SK-N-MC (cell line): ENCODE measurements around the gene LVRN.

ENCODE experiments used
- DNase-seq: peaks from one replicate; pipeline ENCODE4 v3.0.0-alpha.2; 2011; ENCODE audit warnings: low read depth, low spot score
- H3K27ac ChIP-seq: fragments of 200-600 bp; sonication (generic); 2 replicates; pipeline ENCODE4 v1.5.1; 2016; ENCODE audit warnings: mixed run types
- H3K36me3 ChIP-seq: fragments of 200-600 bp; sonication (generic); 2 replicates; pipeline ENCODE4 v1.6.1; 2017; ENCODE audit warnings: antibody characterized with exemption, low read length, mixed read lengths; ENCODE audit not compliant: insufficient read depth
- H3K4me3 ChIP-seq: fragments of 200-600 bp; sonication (generic); 2 replicates; pipeline ENCODE4 v1.5.1; 2016
- H3K9ac ChIP-seq: fragments of 200-600 bp; sonication (generic); 2 replicates; pipeline ENCODE4 v1.8.0; 2017; ENCODE audit warnings: mixed run types, mixed read lengths; ENCODE audit not compliant: insufficient read length
- H3K9me3 ChIP-seq: fragments of 200-600 bp; sonication (generic); 2 replicates; pipeline ENCODE4 v1.6.1; 2017; ENCODE audit warnings: low read depth, mild to moderate bottlenecking, antibody characterized with exemption, low read length, moderate library complexity, mixed read lengths
- EZH2 ChIP-seq: fragments of 200-600 bp; sonication (generic); IDR thresholded peaks from one replicate; pipeline ENCODE4 v1.6.1; 2017; ENCODE audit warnings: antibody characterized with exemption
- FOXP2 ChIP-seq: optimal IDR thresholded peaks from 2 replicates; pipeline ENCODE3; 2011; ENCODE audit warnings: mild to moderate bottlenecking, moderate library complexity; ENCODE audit not compliant: insufficient read depth; ENCODE audit errors: extremely low read length, control extremely low read depth
- POLR2AphosphoS5 ChIP-seq: IDR thresholded peaks from 2 replicates; pipeline ENCODE4 v1.6.1; 2012; ENCODE audit warnings: mild to moderate bottlenecking, low read depth, low read length, borderline replicate concordance

The LVRN gene

DNA sequence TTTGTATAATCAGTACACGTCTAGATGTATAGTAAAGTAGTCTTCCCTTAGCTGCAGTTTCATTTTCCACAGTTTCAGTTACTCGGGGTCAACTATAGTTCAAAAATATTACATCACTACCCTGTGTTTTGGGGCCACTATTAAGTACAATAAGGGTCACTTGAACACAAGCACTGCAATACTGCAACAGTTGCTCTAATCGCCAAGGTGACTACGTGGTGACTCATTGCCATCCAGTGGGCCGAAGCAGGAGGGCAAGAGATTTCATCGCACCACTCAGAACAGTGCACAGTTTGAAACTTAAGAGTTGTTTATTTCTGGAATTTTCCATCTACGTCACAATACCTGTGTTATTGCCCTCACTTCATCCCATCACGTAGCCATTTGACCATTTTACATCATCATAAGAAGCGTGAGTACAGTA, 69.8 kb downstream of the LVRN start, which contains the start of gene ARL14EPL:
Gene ARL14EPL, plus strand, starts transcription at position 379 of the 424 bp plus-strand sequence. CDS start 18,994 bp downstream, outside the sequence.
- no peak for DNase-seq
- Histone ChIP-seq H3K27ac (no peak within 1 kb of the TSS), H3K9me3 (no peaks in the 10 kb centered on the region), H3K9ac (no peak within 1 kb of the TSS), H3K4me3 (no peak within 1 kb of the TSS), H3K36me3 (no peaks in the 10 kb centered on the region)
- TF ChIP-seq POLR2AphosphoS5 (no peak), EZH2 (no peak), FOXP2 (no peak)

DNA sequence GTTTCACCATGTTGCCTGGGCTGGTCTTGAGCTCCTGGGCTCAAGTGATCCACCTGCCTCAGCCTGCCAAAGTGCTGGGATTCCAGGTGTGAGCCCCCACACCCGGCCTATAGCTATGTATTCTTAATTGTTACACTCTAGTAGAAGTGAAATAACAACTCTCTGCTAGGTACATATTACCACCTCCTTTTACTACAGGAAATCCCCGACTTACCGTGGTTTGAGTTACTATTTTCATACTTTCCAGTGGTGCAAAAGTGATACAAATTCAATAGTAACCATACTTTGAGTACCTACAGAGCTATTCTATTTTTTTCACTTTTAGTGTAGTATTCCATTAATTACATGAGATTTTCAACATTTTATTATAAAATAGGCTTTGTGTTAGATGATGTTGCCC, 70.7 kb downstream of the LVRN start:
- H3K9me3 ChIP-seq, result no peaks in the 10 kb centered on the region
- no peak overlapping the region for H3K27ac ChIP-seq
- DNase-seq, result no peak
- H3K9ac ChIP-seq, result no peak overlapping the region
- TF ChIP-seq POLR2AphosphoS5 (no peak), EZH2 (no peak), FOXP2 (no peak)
- H3K4me3 ChIP-seq, result no peak overlapping the region
- no peaks in the 10 kb centered on the region for H3K36me3 ChIP-seq

DNA sequence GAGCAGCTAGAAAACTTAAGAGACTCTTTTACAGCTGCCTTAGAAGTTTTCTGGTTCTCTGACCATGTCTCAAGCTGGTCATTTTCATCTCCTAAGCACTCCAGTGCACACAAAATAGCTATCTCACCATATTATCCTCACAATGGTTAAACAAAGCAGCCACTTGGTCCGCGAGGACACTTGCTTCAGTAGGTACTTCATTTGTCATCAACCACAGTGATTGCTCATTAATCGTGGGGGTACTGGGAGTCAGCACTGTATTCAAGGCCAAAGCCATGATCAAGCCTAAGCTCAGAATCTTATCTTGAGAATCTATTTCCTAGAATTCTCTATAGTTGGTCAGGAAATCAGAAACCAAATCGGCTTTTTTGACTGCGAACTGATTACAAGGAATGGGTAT, 72.8 kb downstream of the LVRN start:
- Histone ChIP-seq H3K9me3 (no peaks in the 10 kb centered on the region), H3K9ac (no peak overlapping the region), H3K4me3 (no peak overlapping the region), H3K27ac (no peak overlapping the region), H3K36me3 (no peaks in the 10 kb centered on the region)
- no peak for DNase-seq
- TF ChIP-seq POLR2AphosphoS5 (no peak), EZH2 (no peak), FOXP2 (no peak)

DNA sequence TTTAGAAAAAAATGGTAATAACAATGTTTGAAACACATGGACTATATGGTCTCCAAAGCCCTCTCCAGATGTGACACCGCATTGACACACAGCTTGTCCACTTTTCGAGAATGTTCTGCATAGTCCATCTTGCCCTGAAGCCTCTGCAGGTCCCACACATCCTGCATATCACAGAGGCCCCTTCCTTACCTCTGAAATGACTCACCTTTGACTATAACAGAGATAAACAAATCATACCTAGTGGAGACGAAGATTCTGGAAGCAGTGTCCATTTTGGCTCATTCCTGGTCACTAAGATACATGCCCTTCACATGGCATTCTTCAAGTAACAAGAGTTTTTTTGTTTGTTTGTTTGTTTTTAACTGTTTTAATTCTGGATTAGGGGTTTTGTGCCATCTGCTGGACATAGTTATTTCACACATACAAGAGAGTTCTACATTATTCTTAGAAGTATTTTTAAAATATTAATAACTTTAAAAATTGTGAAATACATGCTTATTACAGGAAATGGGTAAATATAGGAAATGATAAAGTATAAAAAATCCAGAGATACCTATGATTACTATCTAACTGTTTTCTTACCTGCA, 75.1 kb downstream of the LVRN start:
- no peak for DNase-seq
- Histone ChIP-seq H3K27ac (no peak overlapping the region), H3K9me3 (no peaks in the 10 kb centered on the region), H3K36me3 (no peaks in the 10 kb centered on the region), H3K4me3 (no peak overlapping the region), H3K9ac (no peak overlapping the region)
- TF ChIP-seq POLR2AphosphoS5 (no peak), FOXP2 (no peak), EZH2 (no peak)

DNA sequence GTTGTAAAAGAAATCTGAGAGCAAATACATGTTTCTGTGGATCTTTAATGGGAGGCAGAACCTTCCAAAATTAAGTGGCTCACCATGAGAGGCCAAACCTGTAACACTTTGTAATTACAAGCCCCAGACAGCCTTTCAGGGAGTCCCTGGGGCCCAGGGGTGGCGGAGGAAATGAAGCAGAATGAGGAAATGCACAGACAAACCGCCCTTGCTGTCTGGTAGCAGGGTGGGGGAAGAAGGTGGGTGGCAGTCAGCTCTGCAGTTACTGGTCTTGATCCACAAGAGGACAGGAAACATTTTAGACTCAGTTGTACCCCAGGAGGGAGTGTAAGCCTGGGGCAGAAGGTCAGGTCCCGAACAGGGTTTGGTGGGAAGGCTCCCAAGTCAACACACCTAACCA, 76.5 kb downstream of the LVRN start:
- H3K4me3 ChIP-seq, result no peak overlapping the region
- TF ChIP-seq POLR2AphosphoS5 (no peak), EZH2 (no peak), FOXP2 (no peak)
- no peaks in the 10 kb centered on the region for H3K9me3 ChIP-seq
- H3K36me3 ChIP-seq, result no peaks in the 10 kb centered on the region
- DNase-seq, result no peak
- no peak overlapping the region for H3K9ac ChIP-seq
- H3K27ac ChIP-seq, result no peak overlapping the region

DNA sequence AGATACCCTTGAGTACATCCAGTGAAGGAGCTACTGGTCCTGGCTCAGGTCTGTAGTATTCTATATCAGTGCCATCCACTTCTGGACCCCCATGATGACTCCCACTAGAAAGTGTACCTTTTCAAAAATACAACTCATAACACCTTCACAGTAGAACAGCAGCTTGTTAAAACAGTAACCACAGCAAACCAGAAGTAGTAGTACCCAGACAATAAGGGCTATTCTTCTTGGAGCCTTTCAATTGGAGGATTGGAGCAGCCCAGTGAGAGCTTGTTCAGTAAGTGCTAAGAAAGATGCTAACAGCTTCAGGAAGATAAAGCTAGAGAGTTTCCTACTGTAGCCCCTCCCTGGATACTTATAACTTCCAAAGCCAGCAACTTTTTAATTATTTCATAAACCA, 80.1 kb downstream of the LVRN start:
- Histone ChIP-seq H3K27ac (no peak overlapping the region), H3K9ac (no peak overlapping the region), H3K36me3 (no peaks in the 10 kb centered on the region), H3K9me3 (no peaks in the 10 kb centered on the region), H3K4me3 (no peak overlapping the region)
- TF ChIP-seq FOXP2, result no peak
- no peak for DNase-seq

DNA sequence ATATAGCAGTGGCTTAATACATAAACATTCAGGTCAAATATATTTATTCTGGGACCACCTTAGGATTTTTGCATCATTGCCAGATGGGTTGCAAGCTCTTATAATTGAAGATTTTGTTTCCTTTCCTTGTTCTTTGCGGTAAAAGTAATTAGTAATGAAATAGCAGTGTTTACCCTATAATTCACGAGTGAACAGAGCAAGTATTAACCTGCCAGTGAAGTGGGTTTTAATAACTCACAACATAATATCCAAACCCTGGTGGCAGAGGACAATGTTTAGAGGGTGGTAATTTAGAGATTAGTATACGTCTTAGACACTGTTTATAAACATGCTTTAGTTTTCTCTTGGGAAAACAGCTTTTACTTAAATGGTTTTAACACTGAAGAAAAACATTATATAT, 81.8 kb downstream of the LVRN start:
- no peak overlapping the region for H3K9ac ChIP-seq
- H3K27ac ChIP-seq, result no peak overlapping the region
- no peak for DNase-seq
- TF ChIP-seq FOXP2, result no peak
- no peak for TF ChIP-seq POLR2AphosphoS5
- TF ChIP-seq EZH2, result no peak
- no peak overlapping the region for H3K4me3 ChIP-seq
- no peaks in the 10 kb centered on the region for H3K9me3 ChIP-seq
- H3K36me3 ChIP-seq, result no peaks in the 10 kb centered on the region

DNA sequence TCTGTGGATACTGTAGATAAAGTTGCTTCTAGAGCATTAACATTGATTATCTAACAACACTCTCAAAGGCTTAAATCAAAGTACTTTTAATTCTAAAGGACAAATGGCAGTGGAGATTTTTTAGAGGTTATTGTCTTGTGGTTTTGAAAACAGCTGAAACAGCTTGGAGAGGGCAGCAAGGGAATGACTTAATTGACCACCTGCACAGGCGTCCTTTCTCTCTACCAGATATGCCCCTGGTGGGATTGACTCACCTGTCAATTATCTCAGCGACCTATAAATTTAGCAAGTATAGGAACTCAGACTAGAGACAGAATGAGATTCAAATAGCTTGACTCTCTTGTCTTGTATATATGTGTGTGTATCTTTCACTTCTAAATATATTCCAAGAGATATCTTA, 83.5 kb downstream of the LVRN start:
- no peaks in the 10 kb centered on the region for H3K9me3 ChIP-seq
- no peaks in the 10 kb centered on the region for H3K36me3 ChIP-seq
- DNase-seq, result no peak
- no peak overlapping the region for H3K27ac ChIP-seq
- TF ChIP-seq POLR2AphosphoS5, result no peak
- no peak for TF ChIP-seq EZH2
- TF ChIP-seq FOXP2, result no peak
- no peak overlapping the region for H3K9ac ChIP-seq
- H3K4me3 ChIP-seq, result no peak overlapping the region

DNA sequence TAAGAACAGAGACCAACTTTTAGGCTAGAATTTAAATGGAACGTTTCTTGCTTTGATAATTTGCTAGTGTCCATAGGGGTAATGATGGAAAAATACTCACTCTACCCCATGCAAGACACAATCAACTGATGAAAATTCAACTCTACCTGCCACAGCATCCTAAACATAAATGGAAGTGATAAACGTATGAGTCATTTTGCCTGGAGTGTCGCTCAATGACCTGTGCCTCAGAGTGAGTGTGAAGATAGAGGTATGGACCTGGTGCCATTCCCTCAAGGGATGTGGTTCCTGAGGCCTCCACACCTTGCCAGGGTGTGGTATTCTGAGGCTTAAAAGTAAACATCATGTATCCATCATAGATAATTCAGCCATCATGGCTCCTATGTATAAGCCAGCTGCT, 84.0 kb downstream of the LVRN start:
- no peak overlapping the region for H3K27ac ChIP-seq
- no peak for DNase-seq

More for the DNA sequence above, 84.0 kb downstream of the LVRN start:
- Histone ChIP-seq H3K36me3 (no peaks in the 10 kb centered on the region), H3K9me3 (no peaks in the 10 kb centered on the region), H3K9ac (no peak overlapping the region), H3K4me3 (no peak overlapping the region)
- TF ChIP-seq POLR2AphosphoS5, result no peak
- TF ChIP-seq FOXP2, result no peak
- TF ChIP-seq EZH2, result no peak
